ENCODE results near the gene PROK2.

DNA sequence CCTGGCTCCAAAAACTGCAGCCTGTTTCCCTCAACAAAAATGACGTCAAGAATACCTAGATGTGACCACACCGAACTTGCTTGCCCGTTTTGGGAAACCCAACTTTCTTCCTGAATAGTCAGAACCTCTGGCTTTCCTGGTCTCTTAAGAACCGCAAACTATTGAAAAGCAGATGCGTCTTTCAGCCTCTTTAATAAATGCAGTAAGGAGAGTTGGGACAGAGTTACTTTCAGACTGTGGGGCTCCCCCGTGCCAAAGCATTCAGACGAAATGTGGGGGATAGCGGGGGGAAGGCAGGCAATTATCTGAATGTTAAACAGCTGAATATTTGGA lies 1.2 kb upstream of the PROK2 start:
- no peak for TF ChIP-seq EZH2 (IDR thresholded peaks at IDR 0.05; ENCODE audit: insufficient read depth, poor library complexity, severe bottlenecking)
- TF ChIP-seq EZH2phosphoT487 (IDR thresholded peaks at IDR 0.05; ENCODE audit: insufficient read depth, low read depth), result no peak
